HUES64 (cell line): ENCODE measurements around the gene NBEA.
A peak's percentile ranks its signal among the peaks of the same experiment; 100 is the strongest.

Experiments
- H3K27ac ChIP-seq: 2 replicates; pipeline ENCODE4 v1.7.0; 2013; ENCODE audit warnings: low read depth, low read length, inconsistent platforms
- H3K27me3 ChIP-seq: 2 replicates; pipeline ENCODE4 v1.6.1; 2013; ENCODE audit warnings: mild to moderate bottlenecking, low read length; ENCODE audit not compliant: insufficient read depth
- H3K36me3 ChIP-seq: 2 replicates; pipeline ENCODE4 v1.6.1; 2013; ENCODE audit warnings: mild to moderate bottlenecking, low read length; ENCODE audit not compliant: insufficient read depth
- H3K4me1 ChIP-seq: 2 replicates; pipeline ENCODE4 v1.6.1; 2013; ENCODE audit warnings: mild to moderate bottlenecking, low read length, moderate library complexity; ENCODE audit not compliant: insufficient read depth
- H3K4me3 ChIP-seq: 2 replicates; pipeline ENCODE4 v1.5.1; 2013; ENCODE audit warnings: mild to moderate bottlenecking, low read length, moderate library complexity
- H3K9ac ChIP-seq: 2 replicates; pipeline ENCODE4 v1.6.1; 2013; ENCODE audit warnings: mild to moderate bottlenecking, low read depth, low read length
- H3K9me3 ChIP-seq: 2 replicates; pipeline ENCODE4 v1.6.1; 2013; ENCODE audit warnings: low read depth, low read length; ENCODE audit not compliant: insufficient read depth
- WGBS: fragments of 150-250, 120-280 bp; methylation state at CpG from one replicate; pipeline ENCODE4 v1.1.7; 2013; ENCODE audit warnings: missing lambda C conversion rate; 5-methylcytosine and 5-hydroxymethylcytosine counted together

The NBEA gene

GRCh38 chr13:35711909-35712308, 769.8 kb downstream of the NBEA start:
- H3K36me3 ChIP-seq = no peaks in the 10 kb centered on the region
- no peak overlapping the region for H3K4me3 ChIP-seq
- H3K4me1 ChIP-seq = peaks cover 11% of the 10 kb centered on the region
- H3K9ac ChIP-seq = no peak overlapping the region
- WGBS = 93% methylated on average over 8 of the region's 8 CpGs
- no peak overlapping the region for H3K27ac ChIP-seq
- no peaks in the 10 kb centered on the region for H3K27me3 ChIP-seq
- no peaks in the 10 kb centered on the region for H3K9me3 ChIP-seq

- Histone ChIP-seq H3K4me3 (no peak overlapping the region), H3K27me3 (no peaks in the 10 kb centered on the region)
These were observed 771.1 kb downstream of the NBEA start for GRCh38 chr13:35712907-35713761.

GRCh38 chr13:35714121-35714520, 772.1 kb downstream of the NBEA start:
- Histone ChIP-seq H3K27me3 (no peaks in the 10 kb centered on the region), H3K36me3 (no peaks in the 10 kb centered on the region), H3K4me1 (peaks cover 11% of the 10 kb centered on the region), H3K27ac (no peak overlapping the region), H3K9me3 (no peaks in the 10 kb centered on the region), H3K4me3 (no peak overlapping the region), H3K9ac (no peak overlapping the region)
- WGBS = 81% methylated on average over 6 of the region's 6 CpGs

More at GRCh38 chr13:35712907-35713761, 771.1 kb downstream of the NBEA start:
- WGBS = 77% methylated on average over 11 of the region's 11 CpGs
- Histone ChIP-seq H3K9me3 (no peaks in the 10 kb centered on the region), H3K36me3 (no peaks in the 10 kb centered on the region), H3K9ac (no peak overlapping the region), H3K4me1 (peaks cover 11% of the 10 kb centered on the region), H3K27ac (peak overlapping the region; percentile 28; the same call in 1 of the 2 replicates)

GRCh38 chr13:35714588-35715377, 772.7 kb downstream of the NBEA start:
- Histone ChIP-seq H3K27ac (no peak overlapping the region), H3K9ac (no peak overlapping the region), H3K36me3 (no peaks in the 10 kb centered on the region), H3K27me3 (no peaks in the 10 kb centered on the region), H3K4me3 (no peak overlapping the region), H3K9me3 (no peaks in the 10 kb centered on the region), H3K4me1 (peaks cover 11% of the 10 kb centered on the region)
- 81% methylated on average over 9 of the region's 9 CpGs for WGBS

- Histone ChIP-seq H3K9me3 (no peaks in the 10 kb centered on the region), H3K4me3 (no peak overlapping the region), H3K9ac (no peak overlapping the region), H3K27me3 (no peaks in the 10 kb centered on the region), H3K4me1 (peaks cover 11% of the 10 kb centered on the region), H3K27ac (no peak overlapping the region), H3K36me3 (no peaks in the 10 kb centered on the region)
- WGBS = 86% methylated on average over 4 of the region's 4 CpGs
These were observed 774.1 kb downstream of the NBEA start for GRCh38 chr13:35716186-35716585.

DNA sequence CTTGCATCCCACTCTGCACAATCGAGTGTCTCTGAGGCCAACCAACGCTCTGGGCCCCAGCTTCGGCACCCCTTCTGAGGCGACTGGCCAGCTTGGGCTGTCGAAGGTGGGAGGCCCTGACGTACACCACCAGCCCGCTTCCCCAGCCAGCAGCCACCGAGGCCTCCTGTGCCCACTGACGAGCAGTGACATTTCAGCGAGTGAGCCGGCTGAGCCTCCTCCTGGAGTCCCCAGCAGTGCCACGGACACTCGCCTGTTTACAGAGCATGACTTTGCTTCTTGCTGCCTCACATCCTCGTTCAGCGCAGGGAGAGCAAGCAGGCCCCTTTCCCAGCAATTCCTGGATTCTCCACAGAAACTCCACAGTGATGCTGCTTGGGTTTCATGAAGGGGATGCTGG, 774.7 kb downstream of the NBEA start:
- Histone ChIP-seq H3K36me3 (no peaks in the 10 kb centered on the region), H3K27me3 (no peaks in the 10 kb centered on the region), H3K27ac (no peak overlapping the region), H3K4me3 (no peak overlapping the region), H3K9me3 (no peaks in the 10 kb centered on the region), H3K4me1 (peaks cover 11% of the 10 kb centered on the region), H3K9ac (no peak overlapping the region)
- WGBS = 91% methylated on average over 15 of the region's 15 CpGs

GRCh38 chr13:35718084-35718483, 776.0 kb downstream of the NBEA start:
- no peak overlapping the region for H3K27ac ChIP-seq
- no peaks in the 10 kb centered on the region for H3K9me3 ChIP-seq
- H3K9ac ChIP-seq = no peak overlapping the region
- no peaks in the 10 kb centered on the region for H3K36me3 ChIP-seq
- peaks cover 6% of the 10 kb centered on the region for H3K4me1 ChIP-seq
- no peaks in the 10 kb centered on the region for H3K27me3 ChIP-seq
- H3K4me3 ChIP-seq = no peak overlapping the region
- 61% methylated on average over 5 of the region's 5 CpGs for WGBS

GRCh38 chr13:35720290-35720689, 778.2 kb downstream of the NBEA start:
- no peak overlapping the region for H3K27ac ChIP-seq
- H3K36me3 ChIP-seq = no peaks in the 10 kb centered on the region
- H3K27me3 ChIP-seq = no peaks in the 10 kb centered on the region
- H3K9me3 ChIP-seq = no peaks in the 10 kb centered on the region
- H3K4me1 ChIP-seq = no peaks in the 10 kb centered on the region
- WGBS = 94% methylated on average over 5 of the region's 5 CpGs
- no peak overlapping the region for H3K4me3 ChIP-seq
- no peak overlapping the region for H3K9ac ChIP-seq

DNA sequence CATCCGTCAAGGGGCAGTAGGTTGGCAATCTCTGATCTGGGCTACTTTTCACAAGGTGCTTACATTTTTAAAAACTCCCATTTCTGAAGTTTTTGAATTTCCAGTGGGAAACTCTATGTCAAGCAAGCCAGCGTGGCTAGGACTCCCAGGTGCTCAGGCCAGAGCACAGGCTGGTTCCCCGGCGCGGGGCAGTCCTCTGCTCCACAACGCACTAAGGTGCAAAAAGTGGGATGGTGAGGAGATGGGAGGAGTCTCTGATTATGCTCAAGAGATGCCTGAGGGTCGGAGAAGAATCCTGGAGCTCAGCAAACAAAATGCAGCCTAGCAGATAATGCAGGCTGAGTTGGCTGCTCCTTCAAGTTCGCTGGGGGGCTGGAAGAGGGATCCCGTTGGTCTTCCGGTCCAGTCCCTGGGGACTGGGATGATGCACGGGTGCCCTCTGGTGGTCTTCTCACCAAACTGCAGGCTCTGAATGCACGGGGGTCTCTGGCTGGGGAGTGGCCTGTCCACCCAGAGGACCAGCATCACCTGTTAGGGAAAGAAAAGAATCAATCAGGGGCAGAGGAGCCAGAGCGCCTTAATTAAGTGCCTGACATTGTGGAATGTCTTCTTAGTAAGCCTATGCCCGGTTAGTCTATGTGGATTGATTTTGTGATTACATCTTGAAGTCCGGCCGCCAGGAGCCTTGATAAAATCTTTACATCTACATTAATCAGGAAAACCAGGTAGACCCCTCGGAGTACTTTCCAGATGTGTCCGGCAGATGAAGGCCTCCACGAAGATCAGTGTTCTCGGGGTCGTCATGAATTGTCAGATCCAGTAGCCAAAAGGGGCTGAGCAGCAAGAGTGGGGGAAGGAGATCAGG, 778.9 kb downstream of the NBEA start:
- H3K27me3 ChIP-seq = no peaks in the 10 kb centered on the region
- H3K9me3 ChIP-seq = no peaks in the 10 kb centered on the region
- no peak overlapping the region for H3K27ac ChIP-seq
- H3K36me3 ChIP-seq = no peaks in the 10 kb centered on the region
- WGBS = 51% methylated on average over 21 of the region's 21 CpGs
- H3K4me1 ChIP-seq = no peaks in the 10 kb centered on the region
- no peak overlapping the region for H3K9ac ChIP-seq
- H3K4me3 ChIP-seq = no peak overlapping the region
